GM18502 (cell line): Measurements from ENCODE around the gene ANKRD37.

Experiments used
- ATAC-seq: cut with Tn5 transposase; IDR thresholded peaks from one replicate; pipeline ENCODE4 v1.9.1; 2021; ENCODE audit warnings: mild to moderate bottlenecking; ENCODE audit not compliant: unreplicated experiment, poor library complexity

Gene ANKRD37

GRCh38 chr4:185379326-185380295 is 17.0 kb upstream of the ANKRD37 start:
- ATAC-seq = no peak

GRCh38 chr4:185380320-185380719 is 16.3 kb upstream of the ANKRD37 start:
- no peak for ATAC-seq

GRCh38 chr4:185381288-185382196 is 15.1 kb upstream of the ANKRD37 start:
- no peak for ATAC-seq

- ATAC-seq = no peak
Measured at GRCh38 chr4:185382754-185383153, 13.9 kb upstream of the ANKRD37 start.

- ATAC-seq = no peak
Measured at GRCh38 chr4:185383451-185383850, 13.2 kb upstream of the ANKRD37 start.

- ATAC-seq = no peak
Measured at GRCh38 chr4:185384061-185384460, 12.6 kb upstream of the ANKRD37 start.

- ATAC-seq = no peak
Measured at GRCh38 chr4:185384930-185385331, 11.7 kb upstream of the ANKRD37 start.

- ATAC-seq = no peak
Measured at GRCh38 chr4:185387957-185388356, 8.7 kb upstream of the ANKRD37 start.

- no peak for ATAC-seq
Measured at GRCh38 chr4:185390941-185391340, 5.7 kb upstream of the ANKRD37 start.

- no peak for ATAC-seq
Measured at GRCh38 chr4:185392156-185392555, 4.5 kb upstream of the ANKRD37 start.

- ATAC-seq = no peak
Measured at GRCh38 chr4:185394568-185395237, 1.9 kb upstream of the ANKRD37 start.

GRCh38 chr4:185395238-185395955 is 1.2 kb upstream of the ANKRD37 start, which contains the start of gene LRP2BP:
LRP2BP (minus strand) TSS chr4:185395924; CDS start chr4:185378186, 17,738 bp downstream.
- ATAC-seq = no peak

- ATAC-seq = peak; percentile 79
Measured at GRCh38 chr4:185395956-185396723, 501 bp upstream of the ANKRD37 start.

GRCh38 chr4:185398618-185399017 is 2.0 kb downstream of the ANKRD37 start:
- ATAC-seq = no peak

- ATAC-seq = no peak
Measured at GRCh38 chr4:185399466-185399865, 2.8 kb downstream of the ANKRD37 start.

- ATAC-seq = no peak
Measured at GRCh38 chr4:185404031-185404430, 7.4 kb downstream of the ANKRD37 start.

GRCh38 chr4:185405296-185405999 is 8.8 kb downstream of the ANKRD37 start:
- peak; percentile 70 for ATAC-seq

- ATAC-seq = no peak
Measured at GRCh38 chr4:185408432-185408831, 11.8 kb downstream of the ANKRD37 start.
